Sigmoid colon (tissue), 7 donors: Measurements from ENCODE around the gene ARHGAP15. TPM values are rescaled to one million over a fixed set of nuclear protein-coding genes. Genes with fewer than 3 reads are reported as not detected.

Source experiments
- DNase-seq: peaks from one replicate; pipeline ENCODE4 v3.0.0-alpha.2; 2019
- H3K27ac ChIP-seq, 4 donors: fragments of 200-600 bp; sonication (generic); one replicate each; pipeline ENCODE4 v1.5.1; 2016 to 2019; ENCODE audit warnings: mild to moderate bottlenecking in 1 of 4
- H3K27me3 ChIP-seq, 3 donors: fragments of 200-600 bp; sonication (generic); one replicate each; pipeline ENCODE4 v1.5.1; 2019; ENCODE audit warnings: mild to moderate bottlenecking in 1 of 3
- H3K36me3 ChIP-seq, 4 donors: fragments of 200-600 bp; sonication (generic); one replicate each; pipeline ENCODE4 v1.5.1; 2016 to 2019
- H3K4me1 ChIP-seq, 4 donors: fragments of 200-600 bp; sonication (generic); one replicate each; pipeline ENCODE4 v1.5.1; 2017 to 2019
- H3K4me3 ChIP-seq, 4 donors: fragments of 200-600 bp; sonication (generic); one replicate each; pipeline ENCODE4 v1.5.1; 2017 to 2019; ENCODE audit warnings: mild to moderate bottlenecking in 2 of 4, moderate library complexity in 1 of 4
- H3K9me3 ChIP-seq, 4 donors: fragments of 200-600 bp in 3 of 4; sonication (generic) in 3 of 4; one replicate each; pipeline versions ENCODE4 v1.5.1 to v1.6.1; 2013 to 2019
- EP300 ChIP-seq, 4 donors: sonication (generic); formaldehyde crosslinking; IDR thresholded peaks; one replicate each; pipeline ENCODE4 v1.6.1; 2017; ENCODE audit warnings: antibody characterized with exemption in 4 of 4
- POLR2A ChIP-seq, 2 donors: fragments of 450-650 bp; IDR thresholded peaks; one replicate each; pipeline ENCODE4 v1.6.1; 2016; ENCODE audit warnings: antibody characterized with exemption in 2 of 2, mild to moderate bottlenecking in 2 of 2, moderate library complexity in 2 of 2
- POLR2AphosphoS5 ChIP-seq, 4 donors: sonication (generic); formaldehyde crosslinking; IDR thresholded peaks; one replicate each; pipeline ENCODE4 v1.6.1; 2017; ENCODE audit warnings: antibody characterized with exemption in 4 of 4
- WGBS, 2 donors: extraction: QIAGEN DNeasy Blood & Tissue Kit; methylation state at CpG; one replicate each; pipeline ENCODE4 v1.1.7; 2013; 5-methylcytosine and 5-hydroxymethylcytosine counted together
- intact Hi-C: fragments of 100-400 bp; cut with DNase I; formaldehyde crosslinking; loops from one replicate; pipeline ENCODE4 v1.15.1; 2023
- polyA plus RNA-seq, 3 donors: library from polyadenylated mRNA; stranded (reverse); fragments of 200-250 nt; gene quantifications; one replicate each; pipeline ENCODE4 v1.2.3, GENCODE V29; 2013
- total RNA-seq, 4 donors: library from RNA; depleted of rRNA; stranded (reverse); fragments of >200 nt; gene quantifications; one replicate each; pipeline ENCODE4 v1.1.0, GENCODE V29; 2016
- TF ChIP-seq, protein P1 (sequence below), 4 experiments: fragments of 450-650 bp in 3 of 4; fragments of 200-600 bp in 1 of 4; IDR thresholded peaks; one replicate each; pipeline ENCODE4 v1.5.1; 2016 to 2019; ENCODE audit warnings: antibody characterized with exemption in 4 of 4, mild to moderate bottlenecking in 3 of 4, moderate library complexity in 2 of 4
- donor health status: healthy with polysubstance abuse.
- donor health status: Bipolar disorder and iron deficiency.
- donor health status: healthy.

Gene ARHGAP15
- total and polyA plus RNA-seq, 7 donors, result 3.7 to 16.4 (median 6.0) TPM

DNA sequence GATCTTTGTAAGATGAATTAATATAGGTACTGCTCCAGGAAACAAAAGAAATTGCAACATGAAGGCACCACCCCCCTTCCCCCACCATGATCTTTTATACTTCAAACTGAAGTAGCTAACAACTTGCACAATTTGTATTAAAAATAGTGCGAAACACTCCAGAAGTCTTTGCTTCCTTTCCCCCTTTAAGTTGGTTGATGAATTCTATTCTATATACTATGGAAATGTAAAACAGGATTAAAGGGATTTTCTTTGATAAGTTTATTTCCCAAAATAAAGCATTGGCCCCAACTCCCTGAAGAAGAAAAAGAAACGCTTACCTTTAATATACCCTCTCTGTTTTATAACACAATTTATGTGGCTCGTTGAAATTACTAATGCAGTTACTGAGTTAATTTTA lies 227.1 kb downstream of the ARHGAP15 start:
- TF ChIP-seq EP300 (IDR thresholded peaks at IDR 0.05) (no peak), POLR2A (IDR thresholded peaks at IDR 0.05) (no peak), POLR2AphosphoS5 (IDR thresholded peaks at IDR 0.05) (no peak)
- TF ChIP-seq, protein P1, sequence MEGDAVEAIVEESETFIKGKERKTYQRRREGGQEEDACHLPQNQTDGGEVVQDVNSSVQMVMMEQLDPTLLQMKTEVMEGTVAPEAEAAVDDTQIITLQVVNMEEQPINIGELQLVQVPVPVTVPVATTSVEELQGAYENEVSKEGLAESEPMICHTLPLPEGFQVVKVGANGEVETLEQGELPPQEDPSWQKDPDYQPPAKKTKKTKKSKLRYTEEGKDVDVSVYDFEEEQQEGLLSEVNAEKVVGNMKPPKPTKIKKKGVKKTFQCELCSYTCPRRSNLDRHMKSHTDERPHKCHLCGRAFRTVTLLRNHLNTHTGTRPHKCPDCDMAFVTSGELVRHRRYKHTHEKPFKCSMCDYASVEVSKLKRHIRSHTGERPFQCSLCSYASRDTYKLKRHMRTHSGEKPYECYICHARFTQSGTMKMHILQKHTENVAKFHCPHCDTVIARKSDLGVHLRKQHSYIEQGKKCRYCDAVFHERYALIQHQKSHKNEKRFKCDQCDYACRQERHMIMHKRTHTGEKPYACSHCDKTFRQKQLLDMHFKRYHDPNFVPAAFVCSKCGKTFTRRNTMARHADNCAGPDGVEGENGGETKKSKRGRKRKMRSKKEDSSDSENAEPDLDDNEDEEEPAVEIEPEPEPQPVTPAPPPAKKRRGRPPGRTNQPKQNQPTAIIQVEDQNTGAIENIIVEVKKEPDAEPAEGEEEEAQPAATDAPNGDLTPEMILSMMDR (IDR thresholded peaks at IDR 0.05), result no peak
- Histone ChIP-seq H3K36me3 (no peaks in the 10 kb centered on the region), H3K27ac (no peak overlapping the region), H3K4me1 (no peaks in the 10 kb centered on the region), H3K9me3 (no peaks in the 10 kb centered on the region), H3K4me3 (no peak overlapping the region), H3K27me3 (no peaks in the 10 kb centered on the region)
- intact Hi-C loops, result no loop called here
- no peak for DNase-seq
- 84 to 94% methylated on average over 3 of the region's 3 CpGs for WGBS, 2 donors

DNA sequence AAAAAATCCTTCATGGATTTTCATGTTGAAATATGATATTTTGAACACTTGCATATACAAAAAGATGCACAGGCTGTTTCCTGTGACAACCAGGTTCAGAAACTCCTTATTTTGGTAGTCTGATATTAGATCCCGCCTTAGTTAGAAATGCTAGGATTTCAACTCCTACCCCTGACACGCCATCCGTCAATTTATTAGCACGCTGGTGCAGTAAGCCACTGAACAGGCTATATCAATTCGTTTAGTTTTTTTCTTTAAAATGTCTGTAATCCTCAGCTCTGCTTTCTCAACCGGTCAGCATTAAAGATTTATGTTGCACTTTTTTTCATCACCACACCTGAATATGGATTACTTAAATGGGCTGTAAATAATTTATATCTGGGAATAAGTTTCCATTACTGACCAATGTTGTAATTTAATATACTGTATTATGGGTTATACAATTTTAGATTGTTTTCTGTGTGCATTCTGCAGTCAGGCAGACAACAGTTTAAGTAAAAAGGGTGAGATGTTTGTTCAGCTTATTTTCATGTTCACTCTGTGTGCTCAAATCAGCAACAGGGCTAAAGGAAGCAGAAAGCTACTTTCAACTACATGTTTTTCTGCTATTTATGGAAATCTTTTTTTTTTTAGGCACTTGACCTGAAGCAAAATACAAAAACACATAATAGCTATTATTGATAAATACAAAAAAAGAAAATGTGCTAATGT lies 227.7 kb downstream of the ARHGAP15 start:
- DNase-seq, result no peak
- WGBS, 2 donors, result 84 to 90% methylated on average over 6 of the region's 6 CpGs
- intact Hi-C loops, result no loop called here

DNA sequence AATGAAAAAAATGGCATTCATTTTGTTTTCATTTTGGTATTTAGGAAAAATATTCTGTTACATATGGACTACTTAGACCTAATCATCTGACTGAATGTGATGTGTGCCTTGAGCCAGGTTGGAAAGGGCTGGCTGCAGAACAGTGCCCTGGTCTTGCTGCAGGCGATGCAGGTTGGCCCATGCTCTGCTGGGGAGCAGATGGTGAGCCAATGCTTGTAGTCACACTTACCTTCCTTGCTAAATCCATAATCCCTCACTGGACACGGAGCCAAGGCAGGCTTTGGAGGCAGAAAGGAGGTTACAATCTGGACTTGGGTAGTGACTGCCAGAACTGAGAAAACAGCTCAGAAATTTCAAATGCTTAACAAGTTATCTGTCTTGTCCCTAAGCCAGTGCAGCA lies 228.7 kb downstream of the ARHGAP15 start:
- TF ChIP-seq POLR2A (IDR thresholded peaks at IDR 0.05) (no peak), POLR2AphosphoS5 (IDR thresholded peaks at IDR 0.05) (no peak), EP300 (IDR thresholded peaks at IDR 0.05) (no peak)
- TF ChIP-seq, protein P1 (IDR thresholded peaks at IDR 0.05), result no peak
- WGBS, 2 donors, result 64 to 84% methylated on average over 2 of the region's 2 CpGs
- no peak for DNase-seq
- Histone ChIP-seq H3K4me1 (no peaks in the 10 kb centered on the region), H3K27me3 (no peaks in the 10 kb centered on the region), H3K36me3 (no peaks in the 10 kb centered on the region), H3K4me3 (no peak overlapping the region), H3K27ac (no peak overlapping the region), H3K9me3 (no peaks in the 10 kb centered on the region)
- intact Hi-C loops, result no loop called here

More for the DNA sequence above, 227.7 kb downstream of the ARHGAP15 start:
- Histone ChIP-seq H3K36me3 (no peaks in the 10 kb centered on the region), H3K4me3 (no peak overlapping the region), H3K27ac (no peak overlapping the region), H3K9me3 (no peaks in the 10 kb centered on the region), H3K27me3 (no peaks in the 10 kb centered on the region), H3K4me1 (no peaks in the 10 kb centered on the region)
- TF ChIP-seq, protein P1 (IDR thresholded peaks at IDR 0.05), result no peak
- TF ChIP-seq POLR2AphosphoS5 (IDR thresholded peaks at IDR 0.05) (no peak), EP300 (IDR thresholded peaks at IDR 0.05) (no peak), POLR2A (IDR thresholded peaks at IDR 0.05) (no peak)

DNA sequence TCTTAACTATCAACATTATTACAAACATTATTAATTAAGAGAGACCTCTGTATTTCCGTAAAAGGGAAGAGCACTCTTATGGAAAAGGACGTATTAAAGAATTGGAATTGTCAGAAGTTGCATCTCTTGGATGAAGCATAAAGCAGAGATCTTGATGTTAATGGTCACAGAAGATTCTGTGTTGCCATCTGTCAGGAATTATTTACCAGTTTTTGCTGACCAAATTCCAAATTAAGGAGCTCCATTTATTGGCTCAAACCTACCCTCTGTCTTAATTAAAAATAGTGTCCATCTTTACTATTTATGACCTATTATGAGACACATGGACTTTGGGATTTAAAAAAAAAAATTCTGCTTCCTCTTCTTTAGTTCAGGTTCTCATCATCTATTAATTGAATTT lies 232.1 kb downstream of the ARHGAP15 start:
- no peaks in the 10 kb centered on the region for H3K9me3 ChIP-seq
- no peak overlapping the region for H3K4me3 ChIP-seq
- H3K36me3 ChIP-seq, result no peaks in the 10 kb centered on the region
- 92 to 95% methylated on average over 2 of the region's 2 CpGs for WGBS, 2 donors
- TF ChIP-seq EP300 (IDR thresholded peaks at IDR 0.05) (no peak), POLR2AphosphoS5 (IDR thresholded peaks at IDR 0.05) (no peak), POLR2A (IDR thresholded peaks at IDR 0.05) (no peak)
- TF ChIP-seq, protein P1 (IDR thresholded peaks at IDR 0.05), result no peak
- no peaks in the 10 kb centered on the region for H3K27me3 ChIP-seq
- H3K27ac ChIP-seq, result no peak overlapping the region
- no peak for DNase-seq
- no peaks in the 10 kb centered on the region for H3K4me1 ChIP-seq
- intact Hi-C loops, result no loop called here

DNA sequence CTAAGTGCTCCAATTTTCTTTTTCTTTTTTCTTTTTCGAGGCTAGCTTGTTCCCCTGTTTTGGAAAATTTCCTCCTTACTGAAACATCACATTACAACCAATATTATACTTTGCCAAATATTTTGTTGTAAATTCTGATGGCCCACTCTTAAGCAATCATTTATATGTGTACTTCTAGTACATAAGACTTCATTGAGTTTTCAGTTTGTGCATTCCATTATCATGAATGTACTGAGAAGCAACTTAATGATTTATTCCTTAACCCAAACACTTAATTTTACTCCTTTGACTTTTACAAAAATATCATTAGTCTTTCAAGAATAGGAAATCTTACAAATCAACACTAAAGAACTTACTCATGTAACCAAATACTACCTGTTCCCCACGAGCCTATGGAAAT lies 242.4 kb downstream of the ARHGAP15 start:
- no peak overlapping the region for H3K4me3 ChIP-seq
- intact Hi-C loops, result no loop called here
- WGBS, 2 donors, result 51 to 77% methylated on average over 2 of the region's 2 CpGs
- no peaks in the 10 kb centered on the region for H3K36me3 ChIP-seq
- H3K27me3 ChIP-seq, result no peaks in the 10 kb centered on the region
- no peak overlapping the region for H3K27ac ChIP-seq
- H3K4me1 ChIP-seq, result no peaks in the 10 kb centered on the region
- DNase-seq, result no peak
- no peak for TF ChIP-seq EP300 (IDR thresholded peaks at IDR 0.05)
- no peak for TF ChIP-seq POLR2AphosphoS5 (IDR thresholded peaks at IDR 0.05)
- TF ChIP-seq, protein P1 (IDR thresholded peaks at IDR 0.05), result no peak
- no peak for TF ChIP-seq POLR2A (IDR thresholded peaks at IDR 0.05)
- no peaks in the 10 kb centered on the region for H3K9me3 ChIP-seq
